HepG2 (cell line): ENCODE data around the gene ARHGAP26. TPM values are rescaled to one million over a fixed set of nuclear protein-coding genes. Genes with fewer than 3 reads are reported as not detected.

Source experiments
- HMGA1 ChIP-seq: sonication (generic); formaldehyde crosslinking; conservative IDR thresholded peaks from 2 replicates; pipeline ENCODE4 v1.4.0; 2020; ENCODE audit warnings: missing genetic modification reagents
- SMAD3 ChIP-seq: sonication (generic); formaldehyde crosslinking; IDR thresholded peaks from 2 replicates; pipeline ENCODE4 v1.4.0; 2020; ENCODE audit warnings: missing genetic modification reagents
- SP2 ChIP-seq: sonication (generic); formaldehyde crosslinking; IDR thresholded peaks from 2 replicates; pipeline ENCODE4 v1.5.1; 2020; ENCODE audit warnings: mild to moderate bottlenecking, missing genetic modification reagents
- SRY ChIP-seq: sonication (generic); formaldehyde crosslinking; IDR thresholded peaks from 2 replicates; pipeline ENCODE4 v1.8.0; 2022; ENCODE audit warnings: mild to moderate bottlenecking, missing genetic modification reagents
- ZBTB3 ChIP-seq: sonication (generic); formaldehyde crosslinking; IDR thresholded peaks from 2 replicates; pipeline ENCODE4 v1.4.0; 2020; ENCODE audit warnings: low read depth, mild to moderate bottlenecking, moderate library complexity, missing genetic modification reagents, borderline replicate concordance
- ZBTB38 ChIP-seq: sonication (generic); formaldehyde crosslinking; IDR thresholded peaks from 2 replicates; pipeline ENCODE4 v1.5.1; 2020; ENCODE audit warnings: mild to moderate bottlenecking, missing genetic modification reagents
- ZNF350 ChIP-seq: sonication (generic); formaldehyde crosslinking; IDR thresholded peaks from 2 replicates; pipeline ENCODE4 v1.4.0; 2020; ENCODE audit warnings: mild to moderate bottlenecking, low read depth, missing genetic modification reagents, borderline replicate concordance
- ZNF672 ChIP-seq: sonication (generic); formaldehyde crosslinking; IDR thresholded peaks from 2 replicates; pipeline ENCODE4 v1.8.1; 2022; ENCODE audit warnings: missing genetic modification reagents
- ZSCAN25 ChIP-seq: sonication (generic); formaldehyde crosslinking; IDR thresholded peaks from 2 replicates; pipeline ENCODE4 v1.8.0; 2022; ENCODE audit warnings: mild to moderate bottlenecking, missing genetic modification reagents
- polyA plus RNA-seq, 8 experiments: library from polyadenylated mRNA; depleted of rRNA in 3 of 8; stranded (reverse) in 7 of 8; unstranded in 1 of 8; fragments of >200 nt; fragmentation: Illumina TruSeq in 4 of 8; extraction: Trizol in 4 of 8; gene quantifications; 2 replicates each; pipeline versions ENCODE4 v1.2.1 to v1.2.3, GENCODE V29; 2011 to 2016; ENCODE audit warnings: low read depth in 4 of 8, missing spikeins in 1 of 8, mixed read lengths in 1 of 8; ENCODE audit not compliant: insufficient read depth in 1 of 8
- total RNA-seq, 5 experiments: library from RNA; depleted of rRNA; stranded (reverse); fragments of >200 nt; fragmentation: Illumina TruSeq; extraction: Trizol; gene quantifications; 2 replicates each; pipeline ENCODE4 v1.2.3, GENCODE V29; 2016; ENCODE audit warnings: low read depth in 1 of 5
- TF ChIP-seq, protein P1 (sequence below): sonication (generic); formaldehyde crosslinking; IDR thresholded peaks from 2 replicates; pipeline ENCODE4 v1.4.0; 2020; ENCODE audit warnings: missing genetic modification reagents, borderline replicate concordance
- TF ChIP-seq, protein P2 (sequence below), 2 experiments: sonication (generic) in 1 of 2; formaldehyde crosslinking in 1 of 2; IDR thresholded peaks; 2 replicates each; pipeline versions ENCODE4 v1.5.1 to v1.6.1; 2011 to 2020; ENCODE audit warnings: borderline replicate concordance in 1 of 2, low read depth in 1 of 2, low read length in 1 of 2, mild to moderate bottlenecking in 1 of 2, missing genetic modification reagents in 1 of 2, moderate library complexity in 1 of 2
- TF ChIP-seq, protein P3 (sequence below): sonication (generic); formaldehyde crosslinking; IDR thresholded peaks from 2 replicates; pipeline ENCODE4 v1.4.0; 2020; ENCODE audit warnings: missing genetic modification reagents, mild to moderate bottlenecking, borderline replicate concordance
- TF ChIP-seq, protein P4 (sequence below): sonication (generic); formaldehyde crosslinking; IDR thresholded peaks from 2 replicates; pipeline ENCODE4 v1.5.1; 2020; ENCODE audit warnings: missing genetic modification reagents, mild to moderate bottlenecking, borderline replicate concordance
- TF ChIP-seq, protein P5 (sequence below): IDR thresholded peaks from 2 replicates; pipeline ENCODE4 v1.6.1; 2016

ARHGAP26 gene
- total and polyA plus RNA-seq, 2 of the 13 experiments (the other 11 are each of a cell fraction or from before 2014, with no cell fraction given) = 9.6 to 18.2 TPM

DNA sequence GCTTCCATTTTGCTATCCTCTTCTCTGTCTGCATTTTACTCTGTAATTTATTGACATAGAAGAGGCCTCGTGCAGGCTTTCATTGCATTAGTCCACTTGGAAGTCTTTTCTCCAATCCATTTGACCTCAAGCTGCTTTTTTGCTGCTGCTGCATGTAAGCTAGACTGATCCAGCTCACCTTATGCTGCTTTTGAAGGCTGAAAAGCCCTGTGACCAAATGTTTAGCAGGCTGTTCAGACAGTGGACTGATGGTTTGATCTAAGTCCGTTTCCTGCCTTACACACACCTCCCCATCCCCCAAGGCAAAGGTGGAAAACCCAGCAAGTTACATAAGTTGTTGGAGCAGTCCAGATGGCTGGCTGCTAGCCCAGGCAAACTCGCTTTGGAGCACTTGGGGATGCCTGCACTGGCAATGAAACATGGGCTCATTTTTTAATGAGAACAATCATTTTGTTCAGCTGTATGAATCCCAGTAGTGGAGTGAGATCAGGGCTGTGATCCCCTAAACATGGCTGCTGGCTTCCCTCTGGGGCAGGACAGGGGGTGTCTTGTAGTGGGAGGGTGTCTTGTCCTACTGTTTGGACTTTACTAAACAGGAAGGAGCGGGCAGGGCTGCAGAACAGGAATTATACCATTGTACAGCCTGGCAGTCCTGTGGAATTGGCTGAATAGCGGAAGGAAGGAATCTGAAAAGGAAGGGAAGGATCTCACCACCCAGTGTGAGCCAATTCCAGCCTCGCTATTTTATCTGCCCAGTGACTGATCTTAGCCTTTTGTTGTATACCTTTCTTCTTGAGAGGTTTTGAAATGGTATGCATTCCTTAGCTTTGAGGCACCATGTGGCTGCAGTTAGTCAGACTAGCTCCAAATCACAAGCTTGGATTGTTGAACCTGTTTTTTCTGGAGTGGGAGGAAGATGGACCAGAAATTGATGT lies 212.0 kb downstream of the ARHGAP26 start (continued):
- TF ChIP-seq, protein P1, sequence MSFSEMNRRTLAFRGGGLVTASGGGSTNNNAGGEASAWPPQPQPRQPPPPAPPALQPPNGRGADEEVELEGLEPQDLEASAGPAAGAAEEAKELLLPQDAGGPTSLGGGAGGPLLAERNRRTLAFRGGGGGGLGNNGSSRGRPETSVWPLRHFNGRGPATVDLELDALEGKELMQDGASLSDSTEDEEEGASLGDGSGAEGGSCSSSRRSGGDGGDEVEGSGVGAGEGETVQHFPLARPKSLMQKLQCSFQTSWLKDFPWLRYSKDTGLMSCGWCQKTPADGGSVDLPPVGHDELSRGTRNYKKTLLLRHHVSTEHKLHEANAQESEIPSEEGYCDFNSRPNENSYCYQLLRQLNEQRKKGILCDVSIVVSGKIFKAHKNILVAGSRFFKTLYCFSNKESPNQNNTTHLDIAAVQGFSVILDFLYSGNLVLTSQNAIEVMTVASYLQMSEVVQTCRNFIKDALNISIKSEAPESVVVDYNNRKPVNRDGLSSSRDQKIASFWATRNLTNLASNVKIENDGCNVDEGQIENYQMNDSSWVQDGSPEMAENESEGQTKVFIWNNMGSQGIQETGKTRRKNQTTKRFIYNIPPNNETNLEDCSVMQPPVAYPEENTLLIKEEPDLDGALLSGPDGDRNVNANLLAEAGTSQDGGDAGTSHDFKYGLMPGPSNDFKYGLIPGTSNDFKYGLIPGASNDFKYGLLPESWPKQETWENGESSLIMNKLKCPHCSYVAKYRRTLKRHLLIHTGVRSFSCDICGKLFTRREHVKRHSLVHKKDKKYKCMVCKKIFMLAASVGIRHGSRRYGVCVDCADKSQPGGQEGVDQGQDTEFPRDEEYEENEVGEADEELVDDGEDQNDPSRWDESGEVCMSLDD (CRISPR knock-in tag) = no peak
- no peak for TF ChIP-seq HMGA1
- TF ChIP-seq ZBTB38 (CRISPR knock-in tag) = peak; percentile 41; the same call in 1 of the 2 replicates
- TF ChIP-seq, protein P2, sequence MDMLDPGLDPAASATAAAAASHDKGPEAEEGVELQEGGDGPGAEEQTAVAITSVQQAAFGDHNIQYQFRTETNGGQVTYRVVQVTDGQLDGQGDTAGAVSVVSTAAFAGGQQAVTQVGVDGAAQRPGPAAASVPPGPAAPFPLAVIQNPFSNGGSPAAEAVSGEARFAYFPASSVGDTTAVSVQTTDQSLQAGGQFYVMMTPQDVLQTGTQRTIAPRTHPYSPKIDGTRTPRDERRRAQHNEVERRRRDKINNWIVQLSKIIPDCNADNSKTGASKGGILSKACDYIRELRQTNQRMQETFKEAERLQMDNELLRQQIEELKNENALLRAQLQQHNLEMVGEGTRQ (IDR thresholded peaks at IDR 0.05; ENCODE audit: low read depth, low read length) = no peak
- TF ChIP-seq, protein P2 (CRISPR knock-in tag; IDR thresholded peaks at IDR 0.05; ENCODE audit: borderline replicate concordance) = no peak
- no peak for TF ChIP-seq SP2 (CRISPR knock-in tag)
- TF ChIP-seq ZNF672 = no peak
- TF ChIP-seq ZSCAN25 (CRISPR knock-in tag) = no peak
- TF ChIP-seq, protein P3, sequence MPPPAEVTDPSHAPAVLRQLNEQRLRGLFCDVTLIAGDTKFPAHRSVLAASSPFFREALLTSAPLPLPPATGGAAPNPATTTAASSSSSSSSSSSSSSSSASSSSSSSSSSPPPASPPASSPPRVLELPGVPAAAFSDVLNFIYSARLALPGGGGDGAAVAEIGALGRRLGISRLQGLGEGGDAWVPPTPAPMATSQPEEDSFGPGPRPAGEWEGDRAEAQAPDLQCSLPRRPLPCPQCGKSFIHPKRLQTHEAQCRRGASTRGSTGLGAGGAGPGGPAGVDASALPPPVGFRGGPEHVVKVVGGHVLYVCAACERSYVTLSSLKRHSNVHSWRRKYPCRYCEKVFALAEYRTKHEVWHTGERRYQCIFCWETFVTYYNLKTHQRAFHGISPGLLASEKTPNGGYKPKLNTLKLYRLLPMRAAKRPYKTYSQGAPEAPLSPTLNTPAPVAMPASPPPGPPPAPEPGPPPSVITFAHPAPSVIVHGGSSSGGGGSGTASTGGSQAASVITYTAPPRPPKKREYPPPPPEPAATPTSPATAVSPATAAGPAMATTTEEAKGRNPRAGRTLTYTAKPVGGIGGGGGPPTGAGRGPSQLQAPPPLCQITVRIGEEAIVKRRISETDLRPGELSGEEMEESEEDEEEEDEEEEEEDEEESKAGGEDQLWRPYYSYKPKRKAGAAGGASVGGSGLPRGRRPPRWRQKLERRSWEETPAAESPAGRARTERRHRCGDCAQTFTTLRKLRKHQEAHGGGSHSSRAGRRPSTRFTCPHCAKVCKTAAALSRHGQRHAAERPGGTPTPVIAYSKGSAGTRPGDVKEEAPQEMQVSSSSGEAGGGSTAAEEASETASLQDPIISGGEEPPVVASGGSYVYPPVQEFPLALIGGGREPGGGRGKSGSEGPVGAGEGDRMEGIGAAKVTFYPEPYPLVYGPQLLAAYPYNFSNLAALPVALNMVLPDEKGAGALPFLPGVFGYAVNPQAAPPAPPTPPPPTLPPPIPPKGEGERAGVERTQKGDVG (CRISPR knock-in tag) = no peak
- TF ChIP-seq SMAD3 (CRISPR knock-in tag) = no peak
- TF ChIP-seq, protein P4, sequence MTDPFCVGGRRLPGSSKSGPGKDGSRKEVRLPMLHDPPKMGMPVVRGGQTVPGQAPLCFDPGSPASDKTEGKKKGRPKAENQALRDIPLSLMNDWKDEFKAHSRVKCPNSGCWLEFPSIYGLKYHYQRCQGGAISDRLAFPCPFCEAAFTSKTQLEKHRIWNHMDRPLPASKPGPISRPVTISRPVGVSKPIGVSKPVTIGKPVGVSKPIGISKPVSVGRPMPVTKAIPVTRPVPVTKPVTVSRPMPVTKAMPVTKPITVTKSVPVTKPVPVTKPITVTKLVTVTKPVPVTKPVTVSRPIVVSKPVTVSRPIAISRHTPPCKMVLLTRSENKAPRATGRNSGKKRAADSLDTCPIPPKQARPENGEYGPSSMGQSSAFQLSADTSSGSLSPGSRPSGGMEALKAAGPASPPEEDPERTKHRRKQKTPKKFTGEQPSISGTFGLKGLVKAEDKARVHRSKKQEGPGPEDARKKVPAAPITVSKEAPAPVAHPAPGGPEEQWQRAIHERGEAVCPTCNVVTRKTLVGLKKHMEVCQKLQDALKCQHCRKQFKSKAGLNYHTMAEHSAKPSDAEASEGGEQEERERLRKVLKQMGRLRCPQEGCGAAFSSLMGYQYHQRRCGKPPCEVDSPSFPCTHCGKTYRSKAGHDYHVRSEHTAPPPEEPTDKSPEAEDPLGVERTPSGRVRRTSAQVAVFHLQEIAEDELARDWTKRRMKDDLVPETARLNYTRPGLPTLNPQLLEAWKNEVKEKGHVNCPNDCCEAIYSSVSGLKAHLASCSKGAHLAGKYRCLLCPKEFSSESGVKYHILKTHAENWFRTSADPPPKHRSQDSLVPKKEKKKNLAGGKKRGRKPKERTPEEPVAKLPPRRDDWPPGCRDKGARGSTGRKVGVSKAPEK (CRISPR knock-in tag) = no peak
- peak; percentile 53; the same call in 1 of the 2 replicates for TF ChIP-seq ZNF350 (CRISPR knock-in tag)
- no peak for TF ChIP-seq ZBTB3 (CRISPR knock-in tag)
- no peak for TF ChIP-seq SRY (CRISPR knock-in tag)
- TF ChIP-seq, protein P5, sequence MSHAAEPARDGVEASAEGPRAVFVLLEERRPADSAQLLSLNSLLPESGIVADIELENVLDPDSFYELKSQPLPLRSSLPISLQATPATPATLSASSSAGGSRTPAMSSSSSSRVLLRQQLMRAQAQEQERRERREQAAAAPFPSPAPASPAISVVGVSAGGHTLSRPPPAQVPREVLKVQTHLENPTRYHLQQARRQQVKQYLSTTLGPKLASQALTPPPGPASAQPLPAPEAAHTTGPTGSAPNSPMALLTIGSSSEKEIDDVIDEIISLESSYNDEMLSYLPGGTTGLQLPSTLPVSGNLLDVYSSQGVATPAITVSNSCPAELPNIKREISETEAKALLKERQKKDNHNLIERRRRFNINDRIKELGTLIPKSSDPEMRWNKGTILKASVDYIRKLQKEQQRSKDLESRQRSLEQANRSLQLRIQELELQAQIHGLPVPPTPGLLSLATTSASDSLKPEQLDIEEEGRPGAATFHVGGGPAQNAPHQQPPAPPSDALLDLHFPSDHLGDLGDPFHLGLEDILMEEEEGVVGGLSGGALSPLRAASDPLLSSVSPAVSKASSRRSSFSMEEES (CRISPR knock-in tag) = peak; percentile 63; the same call in 1 of the 2 replicates
